SU-DHL-6 (cell line): Measurements from ENCODE around the gene POLR1A.

Experiments used
- H2AFZ ChIP-seq: fragments of 200-600 bp; sonication (generic); 2 replicates; pipeline ENCODE4 v1.6.1; 2014; ENCODE audit warnings: low read depth, mild to moderate bottlenecking, moderate library complexity, mixed read lengths, antibody characterized with exemption, low read length; ENCODE audit not compliant: severe bottlenecking
- H3F3A ChIP-seq: fragments of 200-600 bp; shearing (Covaris generic); 2 replicates; pipeline ENCODE4 v1.6.0; 2016; ENCODE audit warnings: antibody characterized with exemption, mild to moderate bottlenecking; ENCODE audit not compliant: insufficient read depth
- H3K27ac ChIP-seq: fragments of 200-600 bp; sonication (generic); 2 replicates; pipeline ENCODE4 v1.5.1; 2016; ENCODE audit warnings: low read depth, mild to moderate bottlenecking, low read length, moderate library complexity, mixed read lengths
- H3K27me3 ChIP-seq: fragments of 200-600 bp; sonication (generic), shearing (Covaris generic); 2 replicates; pipeline ENCODE4 v1.6.0; 2014; ENCODE audit warnings: mild to moderate bottlenecking, low read length
- H3K36me3 ChIP-seq: fragments of 200-600 bp; sonication (generic); 2 replicates; pipeline ENCODE4 v1.6.1; 2014; ENCODE audit warnings: mild to moderate bottlenecking, low read length, mixed read lengths
- H3K4me2 ChIP-seq: fragments of 300-600, 200-600 bp; shearing (Covaris generic), sonication (generic); 2 replicates; pipeline ENCODE4 v1.6.0; 2014; ENCODE audit warnings: low read length, low read depth, mild to moderate bottlenecking; ENCODE audit not compliant: poor library complexity, severe bottlenecking
- H3K4me3 ChIP-seq: fragments of 200-600 bp; sonication (generic); 2 replicates; pipeline ENCODE4 v1.5.1; 2014; ENCODE audit warnings: antibody characterized with exemption, low read length, mild to moderate bottlenecking, mixed read lengths; ENCODE audit not compliant: insufficient read depth, poor library complexity, severe bottlenecking
- H3K79me2 ChIP-seq: fragments of 200-600 bp; sonication (generic); 2 replicates; pipeline ENCODE4 v1.6.1; 2014; ENCODE audit warnings: mild to moderate bottlenecking, low read length, moderate library complexity; ENCODE audit not compliant: insufficient read depth
- H3K9ac ChIP-seq: fragments of 200-600 bp; sonication (generic); 2 replicates; pipeline ENCODE4 v1.7.0; 2014; ENCODE audit warnings: mild to moderate bottlenecking, low read length
- H3K9me2 ChIP-seq: fragments of 200-600 bp; sonication (generic); replicated peaks from 2 replicates; pipeline ENCODE4 v1.6.1; 2014; ENCODE audit warnings: low read length; ENCODE audit not compliant: insufficient read depth
- H3K9me3 ChIP-seq: fragments of 200-600 bp; sonication (generic); 2 replicates; pipeline ENCODE4 v1.6.1; 2014; ENCODE audit warnings: low read length, mixed read lengths; ENCODE audit not compliant: insufficient read depth
- H4K20me1 ChIP-seq: fragments of 200-600 bp; sonication (generic); 2 replicates; pipeline ENCODE4 v1.6.1; 2014; ENCODE audit warnings: low read depth, mild to moderate bottlenecking, antibody characterized with exemption, low read length, moderate library complexity, mixed read lengths
- CTCF ChIP-seq: fragments of 200-600 bp; sonication (generic); IDR thresholded peaks from one replicate; pipeline ENCODE4 v1.5.1; 2017; ENCODE audit warnings: antibody characterized with exemption, mild to moderate bottlenecking, low read length, moderate library complexity; ENCODE audit not compliant: insufficient read depth, poor library complexity, severe bottlenecking
- EZH2phosphoT487 ChIP-seq: fragments of 200-600 bp; sonication (generic), shearing (Covaris generic); conservative IDR thresholded peaks from 2 replicates; pipeline ENCODE4 v1.6.1; 2018; ENCODE audit warnings: mild to moderate bottlenecking, antibody characterized with exemption, low read length, moderate library complexity, mixed read lengths

Gene POLR1A

GRCh38 chr2:86105252-86105968 is at the start of gene POLR1A:
POLR1A (minus strand) TSS chr2:86105886; CDS start chr2:86105776, 110 bp downstream.
- Histone ChIP-seq H3K9ac (peak within 1 kb of the TSS; percentile 91), H4K20me1 (peaks cover 10% of the 10 kb centered on the region; the same call in 1 of the 2 replicates), H2AFZ (peak within 1 kb of the TSS; percentile 80), H3K4me2 (peak within 1 kb of the TSS; percentile 89), H3K27ac (peak within 1 kb of the TSS; percentile 73), H3K9me3 (no peaks in the 10 kb centered on the region), H3F3A (no peaks in the 10 kb centered on the region), H3K36me3 (peaks cover 29% of the 10 kb centered on the region), H3K27me3 (no peaks in the 10 kb centered on the region), H3K9me2 (no peaks in the 10 kb centered on the region), H3K79me2 (peaks cover 91% of the 10 kb centered on the region), H3K4me3 (peak within 1 kb of the TSS; percentile 97)
- no peak for TF ChIP-seq CTCF
- TF ChIP-seq EZH2phosphoT487: no peak

- Histone ChIP-seq H3K9ac (no peak overlapping the region), H3K27me3 (no peaks in the 10 kb centered on the region), H3K27ac (no peak overlapping the region), H3K9me3 (no peaks in the 10 kb centered on the region), H3K4me3 (no peak overlapping the region), H3K36me3 (peaks cover 37% of the 10 kb centered on the region), H3K79me2 (no peaks in the 10 kb centered on the region), H3K4me2 (no peak overlapping the region), H3F3A (peaks cover 13% of the 10 kb centered on the region), H3K9me2 (no peaks in the 10 kb centered on the region), H4K20me1 (0 out of 2 replicates have a peak, but pooled peaks cover 6% of the 10 kb centered on the region), H2AFZ (no peak overlapping the region)
- TF ChIP-seq CTCF (no peak), EZH2phosphoT487 (no peak)
Measured at GRCh38 chr2:86150502-86150901, 44.8 kb upstream of the POLR1A start.

GRCh38 chr2:86147793-86148192 is 42.1 kb upstream of the POLR1A start:
- H3F3A ChIP-seq: peaks cover 12% of the 10 kb centered on the region
- H3K9me3 ChIP-seq: no peaks in the 10 kb centered on the region
- no peak for TF ChIP-seq CTCF
- TF ChIP-seq EZH2phosphoT487: no peak
- H2AFZ ChIP-seq: no peak overlapping the region
- no peak overlapping the region for H3K4me3 ChIP-seq
- H3K9me2 ChIP-seq: no peaks in the 10 kb centered on the region
- no peak overlapping the region for H3K9ac ChIP-seq
- H3K36me3 ChIP-seq: peaks cover 34% of the 10 kb centered on the region
- H3K4me2 ChIP-seq: no peak overlapping the region
- no peak overlapping the region for H3K27ac ChIP-seq
- no peaks in the 10 kb centered on the region for H3K79me2 ChIP-seq
- 0 out of 2 replicates have a peak, but pooled peaks cover 6% of the 10 kb centered on the region for H4K20me1 ChIP-seq
- no peaks in the 10 kb centered on the region for H3K27me3 ChIP-seq
